K562 (cell line): ENCODE results near the gene FBXW7. TPM values are rescaled to one million over a fixed set of nuclear protein-coding genes. Genes with fewer than 3 reads are reported as not detected.

Experiments used
- ATAC-seq: fragments of 200-7000 bp; cut with Tn5 transposase; 3 replicates; pipeline ENCODE4 v1.9.1; 2020; ENCODE audit warnings: moderate library complexity
- BruUV-seq: library from RNA; stranded (reverse); fragments of 400-500 nt; replicated peaks from 2 replicates; lab custom pipeline; 2021; lab: Mats Ljungman, UMichigan
- CTCF ChIA-PET: fragments of 300-600 bp; formaldehyde crosslinking; extraction: SDS; loops from one replicate; lab custom pipeline; 2021; ENCODE audit warnings: low intra/inter-chr PET ratio; lab: Yijun Ruan, JAX
- POLR2A ChIA-PET: fragments of 300-600, 350-650 bp; sonication (Branson Sonifier 250); formaldehyde crosslinking; extraction: SDS; loops from one replicate; lab custom pipeline; 2021; ENCODE audit warnings: antibody characterized with exemption, inconsistent platforms; lab: Yijun Ruan, JAX
- DNase-seq, 4 experiments: peaks; one replicate each; pipeline versions ENCODE4 v3.0.0 to v3.0.0-alpha.2; 2011 to 2018; ENCODE audit warnings: low spot score in 3 of 4, mixed read lengths in 3 of 4; ENCODE audit errors: extremely low read depth in 1 of 4
- FAIRE-seq: peaks from 2 replicates; lab custom pipeline; 2011; peaks lifted over from hg19 to GRCh38; lab: Jason Lieb, UNC
- H2AFZ ChIP-seq: 2 replicates; pipeline ENCODE4 v1.6.0; 2011; ENCODE audit warnings: low read depth, low read length, control low read depth, inconsistent platforms
- H3K27ac ChIP-seq: fragments of 200-600 bp; 3 replicates; pipeline ENCODE4 v1.8.0; 2011; ENCODE audit warnings: low read depth, mild to moderate bottlenecking, control low read depth, inconsistent platforms, low read length, moderate library complexity, mixed read lengths; ENCODE audit errors: extremely low read depth
- H3K27me3 ChIP-seq, 2 experiments: fragments of 300-600 bp in 1 of 2; 2 replicates in 1 of 2; 3 replicates in 1 of 2; pipeline versions ENCODE4 v1.6.0 to v1.8.0; 2011; ENCODE audit warnings: inconsistent platforms in 2 of 2, low read length in 2 of 2, mild to moderate bottlenecking in 1 of 2, mixed read lengths in 1 of 2, moderate library complexity in 1 of 2; ENCODE audit not compliant: control insufficient read depth in 2 of 2, insufficient read depth in 2 of 2
- H3K36me3 ChIP-seq: fragments of 300-600 bp; 3 replicates; pipeline ENCODE4 v1.8.0; 2011; ENCODE audit warnings: mild to moderate bottlenecking, low read length, inconsistent platforms; ENCODE audit not compliant: control insufficient read depth, insufficient read depth
- H3K4me1 ChIP-seq, 2 experiments: fragments of 200-600 bp in 1 of 2; replicated peaks in 1 of 2; 2 replicates in 1 of 2; 3 replicates in 1 of 2; pipeline versions ENCODE4 v1.5.1 to v1.8.0; 2011; ENCODE audit warnings: inconsistent platforms in 2 of 2, low read length in 2 of 2, mild to moderate bottlenecking in 1 of 2, mixed read lengths in 1 of 2, moderate library complexity in 1 of 2; ENCODE audit not compliant: control insufficient read depth in 2 of 2, insufficient read depth in 2 of 2
- H3K4me2 ChIP-seq: 2 replicates; pipeline ENCODE4 v1.6.1; 2011; ENCODE audit warnings: low read length, control low read depth, inconsistent platforms, mixed read lengths; ENCODE audit not compliant: insufficient read depth
- H3K4me3 ChIP-seq: fragments of 200-600 bp; sonication (generic), shearing (Covaris generic); 2 replicates; pipeline ENCODE4 v1.5.1; 2016; ENCODE audit warnings: control low read depth, inconsistent platforms
- H3K79me2 ChIP-seq: fragments of 200-600 bp; 3 replicates; pipeline ENCODE4 v1.8.0; 2011; ENCODE audit warnings: low read length, inconsistent platforms; ENCODE audit not compliant: control insufficient read depth, insufficient read depth
- H3K9ac ChIP-seq, 2 experiments: 2 replicates each; pipeline versions ENCODE4 v1.6.0 to v1.6.1; 2011; ENCODE audit warnings: low read depth in 2 of 2, low read length in 2 of 2, control low read depth in 1 of 2, inconsistent platforms in 1 of 2, mild to moderate bottlenecking in 1 of 2, mixed read lengths in 1 of 2; ENCODE audit not compliant: insufficient read depth in 1 of 2
- H3K9me1 ChIP-seq: one replicate; pipeline ENCODE4 v1.6.0; 2011; ENCODE audit warnings: inconsistent platforms, mild to moderate bottlenecking, low read length, moderate library complexity; ENCODE audit not compliant: control insufficient read depth, insufficient read depth
- H3K9me3 ChIP-seq: replicated peaks from 2 replicates; pipeline ENCODE4 v1.5.1; 2011; ENCODE audit warnings: low read depth, low read length, inconsistent platforms; ENCODE audit not compliant: control insufficient read depth, insufficient read depth
- H4K20me1 ChIP-seq: replicated peaks from 2 replicates; pipeline ENCODE4 v1.6.1; 2011; ENCODE audit warnings: low read length, inconsistent platforms, mixed read lengths; ENCODE audit not compliant: control insufficient read depth, insufficient read depth
- CCNT2 ChIP-seq: IDR thresholded peaks from 2 replicates; pipeline ENCODE4 v1.6.1; 2011; ENCODE audit warnings: borderline replicate concordance, low read depth, mild to moderate bottlenecking, moderate library complexity, mixed read lengths, low read length; ENCODE audit not compliant: insufficient read length; ENCODE audit errors: extremely low read depth
- ELF4 ChIP-seq: fragments of 450-650 bp; formaldehyde crosslinking; IDR thresholded peaks from 2 replicates; pipeline ENCODE4 v1.4.0; 2022; ENCODE audit warnings: missing genetic modification characterization
- MAFK ChIP-seq: IDR thresholded peaks from 2 replicates; pipeline ENCODE4 v1.6.1; 2011; ENCODE audit warnings: low read length, improper control_type of control experiment
- PHF20 ChIP-seq: fragments of 450-650 bp; IDR thresholded peaks from 2 replicates; pipeline ENCODE4 v1.6.1; 2018; ENCODE audit not compliant: partially characterized antibody
- SRSF3 ChIP-seq: fragments of 200-400 bp; formaldehyde crosslinking; IDR thresholded peaks from 2 replicates; pipeline ENCODE4 v1.6.1; 2016; ENCODE audit warnings: mild to moderate bottlenecking, low read length, moderate library complexity; ENCODE audit not compliant: insufficient read depth
- TSC22D4 ChIP-seq: fragments of 450-650 bp; IDR thresholded peaks from 2 replicates; pipeline ENCODE4 v1.6.1; 2016; ENCODE audit warnings: missing genetic modification characterization, missing biosample characterization, control low read depth
- ZBTB1 ChIP-seq: sonication (generic); formaldehyde crosslinking; IDR thresholded peaks from 2 replicates; pipeline ENCODE4 v1.8.1; 2023; ENCODE audit warnings: missing genetic modification reagents, low read depth, mild to moderate bottlenecking, borderline replicate concordance
- ZBTB2 ChIP-seq: fragments of 450-650 bp; IDR thresholded peaks from 2 replicates; pipeline ENCODE4 v1.6.1; 2016; ENCODE audit warnings: antibody characterized with exemption
- ZBTB43 ChIP-seq: sonication (generic); formaldehyde crosslinking; IDR thresholded peaks from 2 replicates; pipeline ENCODE4 v1.8.0; 2023; ENCODE audit warnings: mild to moderate bottlenecking, missing genetic modification reagents
- ZMIZ1 ChIP-seq, 2 experiments: fragments of 150-350 bp in 1 of 2; IDR thresholded peaks; 2 replicates each; pipeline ENCODE4 v1.6.1; 2012 to 2016; ENCODE audit warnings: low read depth in 2 of 2, low read length in 2 of 2, mild to moderate bottlenecking in 1 of 2, moderate library complexity in 1 of 2
- ZNF175 ChIP-seq: fragments of 200-800 bp; sonication (Bioruptor generic); IDR thresholded peaks from 2 replicates; pipeline ENCODE4 v1.6.1; 2016; ENCODE audit warnings: low read depth, mild to moderate bottlenecking, missing genetic modification characterization, missing compliant biosample characterization
- ZNF586 ChIP-seq: fragments of 450-650 bp; formaldehyde crosslinking; conservative IDR thresholded peaks from 2 replicates; pipeline ENCODE4 v1.4.0; 2020; ENCODE audit warnings: mild to moderate bottlenecking, moderate library complexity
- ZSCAN29 ChIP-seq: fragments of 450-650 bp; IDR thresholded peaks from 2 replicates; pipeline ENCODE4 v1.6.1; 2017
- WGBS: fragments of 100-300 bp; shearing (Covaris generic); methylation state at CpG from one replicate; pipeline ENCODE4 v1.1.6; 2016; ENCODE audit warnings: low coverage, mixed read lengths; ENCODE audit not compliant: insufficient coverage; ENCODE audit errors: missing lambda C conversion rate; 5-methylcytosine and 5-hydroxymethylcytosine counted together
- in situ Hi-C: fragments of 300-500 bp; cut with MboI; formaldehyde crosslinking; loops from 4 replicates; pipeline ENCODE4 v1.15.0; 2018; ENCODE audit warnings: inconsistent platforms, mixed read lengths
- intact Hi-C: fragments of 100-400 bp; cut with micrococcal nuclease; formaldehyde crosslinking; loops from 2 replicates; pipeline ENCODE4 v1.14.2; 2022
- polyA plus RNA-seq, 8 experiments: library from polyadenylated mRNA; depleted of rRNA in 4 of 8; stranded (reverse) in 5 of 8; unstranded in 3 of 8; fragments of >200 nt; fragmentation: Nextera tagmentation in 2 of 8; fragmentation: Illumina TruSeq in 1 of 8; extraction: Ambion mirVana in 2 of 8; extraction: Trizol in 1 of 8; gene quantifications; 2 replicates each; pipeline versions ENCODE4 v1.2.1 to v1.2.3, GENCODE V29; 2011 to 2014; ENCODE audit warnings: inconsistent platforms in 1 of 8, missing spikeins in 1 of 8
- total RNA-seq, 7 experiments: library from RNA; depleted of rRNA in 6 of 7; stranded (reverse); fragments of >200 nt in 6 of 7; fragmentation: Illumina TruSeq in 2 of 7; extraction: Trizol in 2 of 7; gene quantifications; 2 replicates each; pipeline versions ENCODE4 v1.2.1 to v1.2.3, GENCODE V29; 2011 to 2021; ENCODE audit warnings: low replicate concordance in 1 of 7

The FBXW7 gene
- total and polyA plus RNA-seq, 9 of the 15 experiments (the other 6 are each of a cell fraction or from before 2014, with no cell fraction given) = 6.8 to 44.2 (median 16.4) TPM

- BruUV-seq = no TSS peak
- Histone ChIP-seq H3K27ac (no peak overlapping the region), H3K9me1 (no peaks in the 10 kb centered on the region), H3K9ac (no peak overlapping the region), H4K20me1 (0 out of 2 replicates have a peak, but pooled peaks cover 6% of the 10 kb centered on the region), H3K4me2 (no peak overlapping the region), H3K36me3 (peaks cover 4% of the 10 kb centered on the region; the same call in 1 of the 3 replicates), H3K9me3 (no peaks in the 10 kb centered on the region), H3K79me2 (0 out of 3 replicates have a peak, but pooled peaks cover 3% of the 10 kb centered on the region), H3K4me1 (peaks cover 0 to 4% of the 10 kb centered on the region in 2 experiments; a peak in 2 of 5 replicates), H3K27me3 (no peaks in the 10 kb centered on the region), H3K4me3 (no peak overlapping the region), H2AFZ (no peak overlapping the region)
- POLR2A ChIA-PET = interaction anchor here (1.7 kb wide), 1 partner anchor 11 kb away, joined by 3 read pairs; no protein-coding TSS in a partner anchor
- intact Hi-C loops = no loop called here
- in situ Hi-C loops = no loop called here
- ATAC-seq = no peak
- CTCF ChIA-PET = no interaction called here
- WGBS = 68% methylated on average over 2 of the region's 2 CpGs
- DNase-seq = no peak
- no peak for FAIRE-seq
- TF ChIP-seq ZMIZ1 (IDR thresholded peaks at IDR 0.05; ENCODE audit: low read depth in 2 of 2, low read length in 2 of 2) (no peak), TSC22D4 (no peak), ZBTB43 (CRISPR knock-in tag) (no peak), PHF20 (no peak), SRSF3 (no peak), ZNF586 (CRISPR knock-in tag) (no peak), ZBTB2 (no peak), ELF4 (CRISPR knock-in tag) (no peak), ZSCAN29 (no peak), ZNF175 (CRISPR knock-in tag) (no peak), CCNT2 (no peak), MAFK (no peak), ZBTB1 (CRISPR knock-in tag) (no peak)
Observed at GRCh38 chr4:152351080-152351479, 184.8 kb downstream of the FBXW7 start.
